Smooth muscle cell (in vitro differentiated cells): ENCODE measurements around the gene NXNL1. TPM values are rescaled to one million over a fixed set of nuclear protein-coding genes. Genes with fewer than 3 reads are reported as not detected.

Source experiments
- DNase-seq: peaks from one replicate; lab custom pipeline; 2025; ENCODE audit not compliant: unreplicated experiment; lab: John Stamatoyannopoulos, UW
- H2AFZ ChIP-seq: fragments of 200-600 bp; sonication (generic); 2 replicates; pipeline ENCODE4 v1.6.0; 2016; ENCODE audit warnings: antibody characterized with exemption, low read depth, mild to moderate bottlenecking
- H3F3A ChIP-seq: fragments of 200-600 bp; sonication (generic); 2 replicates; pipeline ENCODE4 v1.6.0; 2017; ENCODE audit warnings: antibody characterized with exemption, low read depth
- H3K27ac ChIP-seq: fragments of 200-600 bp; sonication (generic); 2 replicates; pipeline ENCODE4 v1.5.1; 2016; ENCODE audit warnings: low read depth, mild to moderate bottlenecking
- H3K27me3 ChIP-seq: fragments of 200-600 bp; sonication (generic); 2 replicates; pipeline ENCODE4 v1.6.1; 2016; ENCODE audit warnings: low read depth, mild to moderate bottlenecking
- H3K36me3 ChIP-seq: fragments of 200-600 bp; sonication (generic); 2 replicates; pipeline ENCODE4 v1.5.1; 2016; ENCODE audit warnings: low read depth
- H3K4me1 ChIP-seq: fragments of 200-600 bp; sonication (generic); 2 replicates; pipeline ENCODE4 v1.5.1; 2016; ENCODE audit warnings: low read depth
- H3K4me2 ChIP-seq: fragments of 200-600 bp; sonication (generic); 2 replicates; pipeline ENCODE4 v1.6.0; 2016; ENCODE audit warnings: mild to moderate bottlenecking
- H3K4me3 ChIP-seq: fragments of 200-600 bp; sonication (generic); 2 replicates; pipeline ENCODE4 v1.5.1; 2016; ENCODE audit warnings: mild to moderate bottlenecking
- H3K79me2 ChIP-seq: fragments of 200-600 bp; sonication (generic); 2 replicates; pipeline ENCODE4 v1.6.0; 2016; ENCODE audit warnings: low read depth, mild to moderate bottlenecking
- H3K9ac ChIP-seq: fragments of 200-600 bp; sonication (generic); 2 replicates; pipeline ENCODE4 v1.6.0; 2016; ENCODE audit warnings: low read depth
- H3K9me3 ChIP-seq: fragments of 200-600 bp; sonication (generic); replicated peaks from 2 replicates; pipeline ENCODE4 v1.5.1; 2016; ENCODE audit warnings: low read depth
- H4K20me1 ChIP-seq: fragments of 200-600 bp; sonication (generic); 2 replicates; pipeline ENCODE4 v1.6.0; 2016; ENCODE audit warnings: low read depth
- WGBS: methylation state at CpG from one replicate; pipeline ENCODE4 v1.1.7; 2016; ENCODE audit warnings: low lambda C conversion rate; 5-methylcytosine and 5-hydroxymethylcytosine counted together
- polyA plus RNA-seq: library from polyadenylated mRNA; unstranded; fragments of >200 nt; fragmentation: Nextera tagmentation; extraction: Ambion mirVana; gene quantifications from 2 replicates; pipeline ENCODE4 v1.2.1, GENCODE V29; 2016
- total RNA-seq: library from RNA; depleted of rRNA; stranded (reverse); fragments of >200 nt; gene quantifications from 2 replicates; pipeline ENCODE4 v1.2.3, GENCODE V29; 2014
- TF ChIP-seq, protein P1 (sequence below): fragments of 200-600 bp; sonication (generic); IDR thresholded peaks from 2 replicates; pipeline ENCODE4 v1.5.1; 2017; ENCODE audit warnings: borderline replicate concordance, mild to moderate bottlenecking, antibody characterized with exemption; ENCODE audit not compliant: insufficient read depth, poor library complexity, severe bottlenecking

The NXNL1 gene
- total and polyA plus RNA-seq, 2 experiments from 2014 or later, result 0.45 TPM; not detected in 1

DNA sequence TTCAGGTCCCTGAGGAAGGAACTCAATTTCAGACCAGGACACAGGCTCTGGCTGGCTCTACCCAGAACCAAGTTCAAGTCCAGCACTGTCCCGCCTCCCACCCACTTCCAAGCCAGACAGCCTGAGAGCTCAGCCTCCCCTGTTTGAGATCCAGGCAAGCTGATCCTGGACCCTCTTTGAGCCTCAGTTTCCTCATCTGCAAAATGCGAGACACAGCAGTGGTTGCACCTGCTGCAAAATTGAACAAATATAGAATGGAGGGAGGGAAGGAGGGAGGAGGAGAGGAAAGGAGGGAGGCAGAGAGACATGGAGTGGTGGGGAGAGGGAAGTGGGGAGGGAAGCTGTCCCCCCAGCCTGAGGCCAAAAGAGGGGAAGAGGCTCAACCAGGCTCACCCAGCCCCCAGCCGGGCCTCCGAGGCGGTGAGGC is 13.0 kb downstream of the NXNL1 start:
- no peaks in the 10 kb centered on the region for H4K20me1 ChIP-seq
- H3K9ac ChIP-seq, result no peak overlapping the region
- no peak overlapping the region for H2AFZ ChIP-seq
- TF ChIP-seq, protein P1, sequence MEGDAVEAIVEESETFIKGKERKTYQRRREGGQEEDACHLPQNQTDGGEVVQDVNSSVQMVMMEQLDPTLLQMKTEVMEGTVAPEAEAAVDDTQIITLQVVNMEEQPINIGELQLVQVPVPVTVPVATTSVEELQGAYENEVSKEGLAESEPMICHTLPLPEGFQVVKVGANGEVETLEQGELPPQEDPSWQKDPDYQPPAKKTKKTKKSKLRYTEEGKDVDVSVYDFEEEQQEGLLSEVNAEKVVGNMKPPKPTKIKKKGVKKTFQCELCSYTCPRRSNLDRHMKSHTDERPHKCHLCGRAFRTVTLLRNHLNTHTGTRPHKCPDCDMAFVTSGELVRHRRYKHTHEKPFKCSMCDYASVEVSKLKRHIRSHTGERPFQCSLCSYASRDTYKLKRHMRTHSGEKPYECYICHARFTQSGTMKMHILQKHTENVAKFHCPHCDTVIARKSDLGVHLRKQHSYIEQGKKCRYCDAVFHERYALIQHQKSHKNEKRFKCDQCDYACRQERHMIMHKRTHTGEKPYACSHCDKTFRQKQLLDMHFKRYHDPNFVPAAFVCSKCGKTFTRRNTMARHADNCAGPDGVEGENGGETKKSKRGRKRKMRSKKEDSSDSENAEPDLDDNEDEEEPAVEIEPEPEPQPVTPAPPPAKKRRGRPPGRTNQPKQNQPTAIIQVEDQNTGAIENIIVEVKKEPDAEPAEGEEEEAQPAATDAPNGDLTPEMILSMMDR, result no peak
- no peaks in the 10 kb centered on the region for H3K36me3 ChIP-seq
- 95% methylated on average over 2 of the region's 5 CpGs for WGBS
- H3K4me3 ChIP-seq, result peak overlapping the region; percentile 64
- H3F3A ChIP-seq, result no peaks in the 10 kb centered on the region
- no peak overlapping the region for H3K27ac ChIP-seq
- DNase-seq, result no peak
- H3K4me1 ChIP-seq, result no peaks in the 10 kb centered on the region
- H3K27me3 ChIP-seq, result peaks cover 9% of the 10 kb centered on the region
- H3K9me3 ChIP-seq, result no peaks in the 10 kb centered on the region
- H3K79me2 ChIP-seq, result no peaks in the 10 kb centered on the region
- peak overlapping the region; percentile 95 for H3K4me2 ChIP-seq

GRCh38 chr19:17445526-17446165 is 15.1 kb downstream of the NXNL1 start:
- H3K27ac ChIP-seq, result no peak overlapping the region
- WGBS, result 95% methylated on average over 1 of the region's 1 CpG
- no peak overlapping the region for H3K4me2 ChIP-seq
- no peak overlapping the region for H3K4me3 ChIP-seq
- H3K4me1 ChIP-seq, result no peaks in the 10 kb centered on the region
- TF ChIP-seq, protein P1, result no peak
- no peak for DNase-seq
- no peaks in the 10 kb centered on the region for H3K9me3 ChIP-seq
- H3K27me3 ChIP-seq, result peaks cover 9% of the 10 kb centered on the region
- no peaks in the 10 kb centered on the region for H4K20me1 ChIP-seq
- H2AFZ ChIP-seq, result no peak overlapping the region
- H3F3A ChIP-seq, result no peaks in the 10 kb centered on the region
- H3K36me3 ChIP-seq, result no peaks in the 10 kb centered on the region
- no peaks in the 10 kb centered on the region for H3K79me2 ChIP-seq
- H3K9ac ChIP-seq, result no peak overlapping the region

- Histone ChIP-seq H3K4me3 (no peak overlapping the region), H3K79me2 (no peaks in the 10 kb centered on the region), H3K36me3 (no peaks in the 10 kb centered on the region), H3K27me3 (no peaks in the 10 kb centered on the region), H2AFZ (no peak overlapping the region), H3K4me2 (no peak overlapping the region), H3K27ac (no peak overlapping the region), H3K9me3 (no peaks in the 10 kb centered on the region), H3K9ac (no peak overlapping the region), H3K4me1 (no peaks in the 10 kb centered on the region), H4K20me1 (no peaks in the 10 kb centered on the region), H3F3A (no peaks in the 10 kb centered on the region)
- TF ChIP-seq, protein P1, result peak; percentile 43
- WGBS, result 61% methylated on average over 8 of the region's 8 CpGs
- no peak for DNase-seq
These were observed 19.3 kb downstream of the NXNL1 start for GRCh38 chr19:17441241-17442021.

- no peaks in the 10 kb centered on the region for H3K9me3 ChIP-seq
- H3K4me1 ChIP-seq, result no peaks in the 10 kb centered on the region
- no peak overlapping the region for H3K4me2 ChIP-seq
- no peak overlapping the region for H3K27ac ChIP-seq
- no peaks in the 10 kb centered on the region for H4K20me1 ChIP-seq
- no peaks in the 10 kb centered on the region for H3K79me2 ChIP-seq
- 83% methylated on average over 7 of the region's 7 CpGs for WGBS
- H2AFZ ChIP-seq, result no peak overlapping the region
- H3K27me3 ChIP-seq, result no peaks in the 10 kb centered on the region
- TF ChIP-seq, protein P1, result no peak
- H3K4me3 ChIP-seq, result no peak overlapping the region
- no peaks in the 10 kb centered on the region for H3K36me3 ChIP-seq
- no peak overlapping the region for H3K9ac ChIP-seq
- no peaks in the 10 kb centered on the region for H3F3A ChIP-seq
- no peak for DNase-seq
These were observed 23.9 kb downstream of the NXNL1 start for GRCh38 chr19:17436874-17437267.
